Stimulated activated CD4-positive, alpha-beta T cell treated with anti-CD3 and anti-CD28 coated beads, Interleukin-2, amount 100 ng/mL, for 24 hours (primary cell): ENCODE measurements around the gene TERB1.
"Not testable (repeated sequence)": the region's sequence is repeated elsewhere in the genome, so short reads cannot be mapped to it uniquely, and the experiment has no call there.

ENCODE experiments used
- DNase-seq, 2 donors: peaks; one replicate each; pipeline ENCODE4 v3.0.0-alpha.2; 2020

TERB1 gene

GRCh38 chr16:66824006-66824405, 22.6 kb upstream of the TERB1 start:
- DNase-seq, result no peak

DNA sequence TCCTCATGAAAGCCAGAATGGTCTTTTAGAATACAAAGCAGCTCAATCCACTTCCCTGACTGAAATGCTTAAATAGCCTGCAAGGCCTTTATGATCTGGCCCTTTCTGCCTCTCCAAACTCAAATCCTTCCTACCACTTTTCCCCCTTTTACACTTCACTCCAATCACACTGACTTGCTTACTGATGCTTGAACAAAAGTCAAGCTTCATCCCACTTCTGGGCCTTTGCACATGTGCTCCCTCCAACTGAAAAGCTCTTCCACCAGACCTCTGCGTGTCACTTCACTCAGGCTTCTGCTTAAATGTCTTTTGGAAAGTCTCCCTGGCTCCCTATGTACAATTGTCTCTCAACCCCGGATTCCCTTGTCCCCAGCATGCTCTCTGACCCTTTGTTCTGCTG, 13.3 kb upstream of the TERB1 start:
- DNase-seq, result no peak

DNA sequence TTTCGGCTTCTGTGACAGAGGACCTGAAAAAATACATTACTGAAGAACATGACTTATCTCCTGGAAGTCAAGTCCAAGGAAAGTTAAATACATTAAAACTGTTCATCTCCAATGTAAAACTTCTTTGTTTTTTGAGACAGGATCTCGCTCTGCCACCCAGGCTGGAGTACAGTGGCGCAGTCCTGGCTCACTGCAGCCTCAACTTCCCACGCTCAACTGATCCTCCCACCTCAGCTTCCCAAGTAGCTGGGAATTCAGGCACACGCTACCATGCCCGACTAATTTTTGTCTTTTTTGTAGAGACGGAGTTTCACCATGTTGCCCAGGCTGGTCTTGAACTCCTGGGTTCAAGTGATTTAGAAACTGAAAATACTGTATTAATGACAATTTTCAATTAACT, 9.7 kb upstream of the TERB1 start:
- DNase-seq, result no peak

GRCh38 chr16:66810391-66810790, 9.0 kb upstream of the TERB1 start:
- no peak for DNase-seq

DNA sequence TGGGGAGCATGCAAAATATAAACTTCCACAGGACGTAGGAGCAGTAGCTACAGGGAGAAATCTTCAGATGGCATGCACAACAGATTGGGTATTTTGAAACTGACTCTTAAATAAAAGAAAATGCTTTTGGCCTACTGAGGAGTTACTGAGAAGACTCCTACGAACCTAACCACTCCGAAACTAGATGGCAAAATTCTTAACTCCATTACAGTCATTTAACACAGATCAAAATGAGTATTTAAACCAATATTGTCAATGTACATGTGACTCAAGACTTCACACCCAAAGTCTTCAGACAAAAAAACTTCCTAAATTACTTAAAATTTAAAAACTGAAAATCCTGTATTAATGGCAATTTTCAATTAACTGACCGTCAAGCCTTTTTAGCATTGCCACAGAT, 8.4 kb upstream of the TERB1 start:
- no peak for DNase-seq

DNA sequence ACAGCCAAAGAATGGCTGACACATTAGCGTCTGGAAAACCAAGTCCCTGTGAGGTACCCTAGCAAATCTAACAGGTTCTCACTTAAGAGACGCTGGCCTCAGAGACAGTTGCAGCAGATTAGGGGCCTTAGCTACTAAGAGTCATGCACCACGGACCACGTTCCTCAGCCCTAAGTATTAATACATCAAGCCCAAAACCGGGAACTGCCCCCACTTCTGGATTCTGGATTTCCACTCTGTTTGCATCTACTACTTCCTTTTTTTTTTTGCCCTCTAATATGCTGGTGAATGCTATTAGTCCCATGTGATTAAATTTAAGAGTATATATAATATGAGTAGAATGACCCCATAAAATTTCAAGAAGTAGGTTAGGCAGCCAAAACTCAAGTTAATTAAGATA, 775 bp upstream of the TERB1 start:
- no peak for DNase-seq

DNA sequence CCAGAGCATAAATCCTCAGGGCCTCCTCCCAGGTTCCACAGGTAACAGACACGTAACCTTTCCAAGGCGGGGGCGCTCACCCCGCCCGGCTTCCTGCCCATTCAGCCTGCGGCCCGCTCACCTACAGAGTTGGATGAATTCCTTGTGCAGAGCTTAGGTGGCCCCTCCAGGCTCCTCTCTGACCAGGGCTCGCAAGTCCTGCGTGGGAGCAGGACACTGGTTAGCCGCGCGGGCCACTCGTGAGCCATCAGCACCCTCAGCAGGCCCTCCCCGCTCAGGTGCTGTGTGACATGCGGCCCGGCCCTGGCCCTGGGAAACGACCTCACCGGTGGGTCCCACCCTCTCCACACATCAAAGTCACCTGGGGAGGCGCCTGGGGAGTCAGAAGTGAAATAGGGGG, 528 bp downstream of the TERB1 start:
- DNase-seq, result no peak

- DNase-seq, result no peak
Observed at GRCh38 chr16:66798161-66798560, 3.2 kb downstream of the TERB1 start.

GRCh38 chr16:66793984-66794383, 7.4 kb downstream of the TERB1 start:
- not testable (repeated sequence) for DNase-seq

DNA sequence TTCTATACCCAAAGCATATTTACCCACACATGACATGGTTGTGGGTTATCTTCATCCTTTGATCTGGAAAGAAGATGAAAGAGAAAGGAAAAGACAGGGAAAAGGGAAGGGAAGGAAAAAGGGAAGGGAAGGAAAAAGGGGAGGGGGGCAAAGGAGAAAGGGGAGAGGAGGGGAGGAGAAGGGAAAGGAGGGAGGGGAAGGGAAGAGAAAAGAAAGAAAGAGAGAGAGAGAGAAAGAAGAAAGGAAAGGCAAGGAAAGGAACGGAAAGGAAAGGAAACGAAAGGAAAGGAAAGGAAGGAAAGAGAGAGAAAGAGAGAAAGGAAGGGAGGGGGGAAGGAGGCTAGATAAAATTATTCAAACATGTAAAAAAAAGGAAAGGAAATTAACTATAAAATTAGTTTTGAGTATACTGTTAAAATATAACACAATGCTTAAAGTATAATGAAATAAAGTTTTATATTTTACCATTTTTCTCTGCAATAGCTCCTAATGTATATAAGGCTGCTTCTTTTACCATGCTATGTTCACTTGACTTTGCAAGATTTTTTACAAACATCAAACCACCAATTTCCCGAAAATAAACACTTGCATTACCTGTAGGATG, 11.2 kb downstream of the TERB1 start:
- DNase-seq, result no peak

GRCh38 chr16:66787427-66787826, 14.0 kb downstream of the TERB1 start:
- no peak for DNase-seq

GRCh38 chr16:66786551-66786950, 14.8 kb downstream of the TERB1 start:
- no peak for DNase-seq

DNA sequence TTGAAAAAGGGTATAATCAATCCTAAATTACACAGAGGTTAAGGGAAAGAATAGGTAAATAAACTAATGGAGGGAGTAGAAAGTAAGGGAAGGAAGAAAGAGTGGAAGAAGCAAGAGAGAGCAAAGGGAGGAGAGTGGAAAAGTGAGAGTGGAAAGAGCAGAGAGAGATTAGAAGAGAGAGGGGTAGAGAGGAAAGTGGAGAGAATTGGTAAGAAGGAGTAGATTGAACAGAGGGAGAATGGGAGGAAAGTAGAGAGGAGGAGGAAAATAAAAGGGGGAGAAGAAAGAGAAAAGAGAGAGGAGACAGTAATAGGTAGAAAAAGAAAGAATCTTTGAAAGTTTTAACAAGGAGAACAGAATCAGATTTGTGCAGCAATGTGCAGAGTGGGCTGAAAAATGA, 24.9 kb downstream of the TERB1 start:
- DNase-seq, result no peak

DNA sequence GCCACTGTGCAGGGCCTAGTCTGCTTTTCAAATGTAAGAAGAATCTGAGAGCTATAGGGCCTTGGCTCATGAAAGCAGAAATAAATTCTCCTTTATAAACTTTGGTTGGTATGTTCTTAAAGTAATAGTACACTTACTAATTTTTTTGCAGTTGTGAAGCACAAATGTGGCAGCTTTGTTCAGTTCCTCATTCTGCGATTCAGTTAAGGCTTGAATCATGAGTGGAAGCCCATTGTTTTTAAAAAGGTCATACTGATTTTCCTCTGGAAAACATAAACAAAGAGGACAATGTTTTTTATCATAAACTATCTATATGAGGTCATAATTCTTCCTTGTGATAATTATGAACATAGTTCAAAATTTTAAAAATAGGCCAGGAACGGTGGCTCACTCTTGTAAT, 26.4 kb downstream of the TERB1 start:
- no peak for DNase-seq

- DNase-seq, result no peak
Observed at GRCh38 chr16:66758086-66758485, 43.3 kb downstream of the TERB1 start.

DNA sequence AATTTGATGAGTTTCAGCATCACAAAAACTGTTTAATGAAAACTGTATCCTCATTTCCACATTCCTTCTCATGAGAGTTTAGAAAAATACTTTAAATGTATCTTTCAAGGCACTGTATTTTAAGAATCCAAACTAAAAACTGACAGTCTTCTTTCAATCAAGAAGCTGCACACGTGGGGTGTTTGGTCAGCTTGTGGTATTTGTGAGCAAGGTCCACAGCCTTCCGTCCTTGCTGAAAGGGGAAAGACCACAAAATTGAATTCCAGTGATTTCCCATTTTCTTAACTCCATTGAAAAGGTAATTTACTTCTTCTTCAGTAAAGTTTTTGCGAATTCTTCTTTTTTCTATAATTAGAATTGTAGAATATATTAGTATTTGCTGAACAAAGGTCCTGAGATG, 46.6 kb downstream of the TERB1 start:
- DNase-seq, result no peak

DNA sequence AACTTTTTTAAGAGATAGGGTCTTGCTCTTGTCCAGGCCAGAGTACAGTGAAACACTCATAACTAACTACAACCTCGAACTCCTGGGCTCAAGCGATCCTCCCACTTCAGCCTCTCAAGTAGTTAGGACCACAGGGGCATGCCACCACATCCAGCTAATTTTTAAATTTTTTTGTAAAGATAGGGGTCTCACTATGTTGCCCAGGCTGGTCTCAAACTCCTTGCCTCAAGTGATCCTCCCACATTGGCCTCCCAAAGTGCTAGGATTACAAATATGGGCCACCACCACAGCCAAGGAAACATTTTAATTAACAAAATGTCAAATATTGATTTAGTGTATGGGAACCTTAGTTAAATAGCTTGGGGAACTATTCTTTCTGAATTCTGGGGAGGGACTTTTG, 47.2 kb downstream of the TERB1 start:
- no peak for DNase-seq

DNA sequence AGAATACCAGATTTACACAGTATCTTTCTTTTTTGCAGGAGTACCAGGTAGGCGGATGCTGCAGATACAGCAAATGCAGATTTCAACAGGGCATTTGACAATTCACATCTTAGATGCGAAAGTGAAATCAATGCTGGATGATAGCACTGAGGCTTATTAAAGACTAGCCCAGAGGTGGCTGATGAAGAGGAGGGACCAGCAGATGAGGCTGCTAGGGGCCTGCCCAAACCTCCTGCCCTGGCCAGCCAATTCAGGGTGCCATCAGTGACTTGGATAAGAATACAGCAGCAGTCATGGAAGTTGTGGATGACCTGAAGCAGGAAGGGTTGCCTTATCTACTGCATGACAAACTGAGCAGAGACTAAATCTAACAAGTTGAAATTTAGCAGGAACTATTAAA, 48.4 kb downstream of the TERB1 start:
- no peak for DNase-seq

- DNase-seq, result no peak
Observed at GRCh38 chr16:66752379-66752778, 49.0 kb downstream of the TERB1 start.

GRCh38 chr16:66751992-66752322, 49.4 kb downstream of the TERB1 start:
- DNase-seq, result no peak

DNA sequence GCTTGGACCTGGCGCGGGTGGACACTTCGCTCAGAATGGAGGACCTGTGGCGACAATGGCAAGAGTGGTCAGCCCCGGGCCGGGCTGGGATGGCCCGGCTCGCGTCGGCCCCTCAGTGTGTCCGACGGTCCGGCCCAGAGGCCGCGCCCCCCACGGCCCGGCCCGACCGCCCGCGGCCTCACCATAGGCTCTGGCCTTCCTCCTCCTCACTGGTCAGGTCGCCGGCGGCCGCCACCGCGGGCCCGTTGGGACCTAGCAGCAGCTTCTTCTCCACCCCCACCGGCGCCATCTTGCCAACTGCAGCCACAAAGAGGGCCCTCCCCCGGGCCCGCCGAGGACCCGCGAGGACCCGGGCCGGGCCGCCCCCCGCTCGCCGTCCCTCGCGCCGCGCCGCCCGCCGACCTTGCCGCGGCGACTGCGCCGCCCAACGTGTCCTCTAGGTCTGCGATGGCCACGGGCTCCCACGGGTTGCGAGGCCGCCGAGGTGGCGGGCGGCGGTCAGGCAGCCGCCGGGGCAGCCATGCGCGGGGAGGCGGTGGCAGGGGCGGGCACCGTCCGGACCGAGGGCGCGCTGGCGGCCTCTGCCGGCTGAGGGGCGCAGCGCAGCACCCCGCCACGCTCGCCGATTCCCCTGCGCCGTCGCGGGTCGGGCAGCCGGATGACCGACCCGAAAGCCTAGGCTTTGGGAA, 49.9 kb downstream of the TERB1 start, which contains the start of gene DYNC1LI2:
Gene DYNC1LI2 (minus strand): TSS at position 307 of the 689 bp plus-strand sequence. CDS start 18 bp downstream, at position 289.
- peak; percentile 82 to 84 for DNase-seq

- DNase-seq, result peak; percentile 20 to 28
Observed at GRCh38 chr16:66751053-66751302, 50.4 kb downstream of the TERB1 start.

DNA sequence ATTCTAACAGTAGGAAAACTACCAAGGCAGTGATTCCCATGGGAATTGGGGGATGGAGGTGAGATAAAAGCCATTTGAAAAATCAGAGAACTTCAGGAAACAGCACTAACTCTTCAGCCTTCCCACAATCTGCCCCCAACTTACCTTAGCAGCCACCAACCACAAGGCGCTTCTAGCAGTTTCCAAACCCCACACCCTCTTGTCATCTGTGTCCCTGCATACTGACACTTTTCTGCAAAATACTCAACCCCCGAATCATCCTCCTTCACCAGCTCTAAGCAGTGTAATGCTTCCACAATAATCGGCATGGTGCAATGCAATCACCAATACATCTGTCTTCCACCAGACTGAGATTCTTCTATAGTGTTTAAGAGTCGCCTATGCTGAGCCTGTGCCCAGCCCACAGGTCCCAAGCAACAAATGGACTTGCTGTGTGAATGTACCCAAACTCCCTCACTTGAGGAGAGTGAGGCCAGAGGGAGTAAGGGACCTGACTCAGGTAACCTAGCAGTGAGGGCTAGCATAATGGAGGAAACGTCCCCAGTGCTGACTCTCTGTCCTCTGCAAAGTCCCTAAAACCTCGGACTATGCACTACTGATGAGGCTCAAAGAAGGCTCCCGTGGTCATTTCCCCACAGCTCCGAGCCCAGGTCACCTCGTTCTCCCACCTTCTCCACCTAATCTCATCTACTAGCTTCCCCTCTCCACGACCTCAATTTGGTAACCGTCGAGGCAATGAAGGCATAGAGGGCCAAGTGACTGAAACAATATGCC, 50.9 kb downstream of the TERB1 start:
- DNase-seq, result no peak

GRCh38 chr16:66746682-66747081, 54.7 kb downstream of the TERB1 start:
- DNase-seq, result no peak

DNA sequence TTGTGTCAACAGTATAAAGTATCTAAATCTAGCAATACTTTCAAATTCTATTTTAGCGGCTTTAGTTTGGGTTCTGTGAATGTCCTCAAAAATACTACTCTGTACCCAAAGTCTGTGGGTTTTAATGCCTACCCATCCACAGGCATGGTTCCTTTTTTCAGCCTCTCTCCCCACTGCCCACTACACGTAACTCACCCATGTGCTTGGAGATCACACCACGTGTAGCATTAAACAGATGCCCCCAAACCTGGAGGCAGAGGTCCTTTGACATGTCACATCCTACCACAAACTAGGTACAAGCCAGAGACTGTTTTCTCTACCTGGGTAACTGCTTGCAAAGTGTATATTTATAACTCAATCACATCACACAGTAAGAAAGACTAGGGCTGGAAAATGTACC, 55.3 kb downstream of the TERB1 start:
- no peak for DNase-seq
